ELR (cell line): ENCODE results near the gene EHBP1.
A peak's percentile ranks its signal among the peaks of the same experiment; 100 is the strongest.

ENCODE experiments used
- DNase-seq: peaks from one replicate; pipeline ENCODE4 v3.0.0-alpha.2; 2015; ENCODE audit warnings: low read depth

The EHBP1 gene

DNA sequence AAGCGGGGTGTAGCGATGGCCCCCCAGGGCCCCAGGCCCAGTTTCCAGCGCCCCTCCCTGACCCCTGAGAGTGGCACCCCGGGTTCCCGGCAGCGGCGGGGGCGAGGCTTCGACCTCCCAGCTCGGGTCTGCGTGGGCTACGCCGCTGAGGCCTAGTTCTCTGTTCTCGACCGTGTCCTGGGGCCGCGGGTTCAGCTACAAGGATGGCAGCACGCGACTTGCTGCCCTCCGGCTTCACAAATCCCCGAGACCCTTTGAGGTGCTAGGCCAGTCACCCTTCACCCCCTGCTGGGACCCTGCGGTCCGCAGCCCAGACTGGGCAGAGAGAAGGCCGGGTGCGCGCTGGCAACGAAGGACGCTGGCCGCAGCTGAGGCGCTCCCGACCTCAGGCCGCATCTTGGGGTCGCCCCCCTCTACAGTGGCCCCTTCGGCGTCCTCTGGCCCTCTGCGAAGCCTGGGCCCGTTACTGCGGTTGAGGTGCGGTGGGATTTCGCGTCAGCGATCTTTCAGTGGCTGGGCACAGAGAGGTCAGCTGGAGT lies 346.4 kb downstream of the EHBP1 start:
- no peak for DNase-seq

- no peak for DNase-seq
Observed at GRCh38 chr2:63052411-63053080, 347.0 kb downstream of the EHBP1 start.

- DNase-seq: no peak
Observed at GRCh38 chr2:63053081-63053888, 347.8 kb downstream of the EHBP1 start.

DNA sequence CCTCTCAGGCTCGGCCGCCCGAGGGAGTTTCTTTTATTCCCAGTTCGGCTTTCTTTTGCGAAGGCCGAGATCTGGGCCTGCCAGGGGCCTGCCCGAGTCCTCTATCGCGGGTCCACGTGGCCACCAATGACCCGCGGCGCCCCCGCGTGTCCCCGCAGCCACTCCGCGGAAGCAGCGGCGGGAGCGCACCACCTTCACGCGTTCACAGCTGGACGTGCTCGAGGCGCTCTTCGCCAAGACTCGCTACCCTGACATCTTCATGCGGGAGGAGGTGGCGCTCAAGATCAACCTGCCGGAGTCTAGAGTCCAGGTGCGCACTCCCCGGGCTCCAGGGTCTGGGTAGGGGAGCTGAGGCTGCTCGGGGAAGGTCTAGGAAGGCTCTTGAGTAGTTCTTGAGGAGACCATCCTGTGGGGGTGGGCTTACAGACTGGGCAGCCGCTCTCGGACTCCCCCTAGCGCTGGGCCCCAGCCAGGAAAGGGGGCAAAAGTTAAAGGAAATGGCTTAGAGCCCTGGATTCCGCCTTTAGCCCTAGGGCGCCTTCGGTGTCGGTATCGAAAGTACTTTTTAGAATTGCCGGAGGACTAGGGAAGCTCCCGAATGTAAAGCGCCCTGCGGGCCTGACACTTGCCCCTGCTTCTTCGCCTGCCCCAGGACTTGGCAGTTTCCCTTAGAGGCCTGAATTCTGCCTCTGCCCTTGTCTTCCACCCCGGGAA lies 348.5 kb downstream of the EHBP1 start:
- no peak for DNase-seq

DNA sequence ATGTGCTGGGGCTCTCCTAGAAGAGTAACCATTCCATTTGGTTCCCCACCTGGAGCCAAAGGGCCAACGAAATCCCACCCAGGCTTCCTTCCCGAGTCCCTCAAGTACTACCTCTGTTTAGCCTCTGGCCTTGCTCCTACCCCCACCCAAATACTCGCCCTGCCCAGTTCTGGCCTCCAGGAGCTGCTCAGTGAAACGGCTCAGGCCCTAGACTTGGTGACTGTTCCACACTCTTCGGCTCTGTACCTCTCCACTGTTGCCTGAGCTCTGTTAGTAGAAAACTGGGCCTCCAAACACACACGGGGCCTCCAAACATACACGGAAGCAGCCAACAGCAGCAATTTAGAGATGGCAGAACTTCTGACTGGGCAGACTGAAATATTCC lies 349.3 kb downstream of the EHBP1 start:
- DNase-seq: no peak

DNA sequence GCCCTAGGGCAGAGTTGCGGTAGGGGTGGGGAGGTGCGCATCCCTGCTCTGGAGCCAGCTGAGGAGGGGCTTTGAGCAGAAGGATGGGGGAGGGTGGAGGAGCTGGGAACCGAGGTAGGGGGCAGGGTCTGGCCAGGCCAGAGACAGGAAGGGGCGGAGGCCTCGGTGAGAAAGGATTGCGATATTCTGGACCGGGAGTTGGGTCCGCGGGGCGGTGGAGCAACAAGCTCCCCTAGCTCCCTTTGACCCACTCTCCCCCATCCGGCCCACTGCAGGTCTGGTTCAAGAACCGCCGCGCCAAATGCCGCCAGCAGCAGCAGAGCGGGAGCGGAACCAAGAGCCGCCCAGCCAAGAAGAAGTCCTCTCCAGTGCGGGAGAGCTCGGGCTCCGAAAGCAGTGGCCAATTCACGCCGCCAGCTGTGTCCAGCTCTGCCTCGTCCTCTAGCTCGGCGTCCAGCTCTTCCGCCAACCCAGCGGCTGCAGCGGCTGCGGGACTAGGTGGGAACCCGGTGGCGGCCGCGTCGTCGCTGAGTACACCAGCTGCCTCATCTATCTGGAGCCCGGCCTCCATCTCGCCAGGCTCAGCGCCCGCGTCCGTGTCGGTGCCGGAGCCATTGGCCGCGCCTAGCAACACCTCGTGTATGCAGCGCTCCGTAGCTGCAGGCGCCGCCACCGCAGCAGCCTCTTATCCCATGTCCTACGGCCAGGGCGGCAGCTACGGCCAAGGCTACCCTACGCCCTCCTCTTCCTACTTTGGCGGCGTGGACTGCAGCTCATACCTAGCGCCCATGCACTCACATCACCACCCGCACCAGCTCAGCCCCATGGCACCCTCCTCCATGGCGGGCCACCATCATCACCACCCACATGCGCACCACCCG lies 350.0 kb downstream of the EHBP1 start:
- no peak for DNase-seq

DNA sequence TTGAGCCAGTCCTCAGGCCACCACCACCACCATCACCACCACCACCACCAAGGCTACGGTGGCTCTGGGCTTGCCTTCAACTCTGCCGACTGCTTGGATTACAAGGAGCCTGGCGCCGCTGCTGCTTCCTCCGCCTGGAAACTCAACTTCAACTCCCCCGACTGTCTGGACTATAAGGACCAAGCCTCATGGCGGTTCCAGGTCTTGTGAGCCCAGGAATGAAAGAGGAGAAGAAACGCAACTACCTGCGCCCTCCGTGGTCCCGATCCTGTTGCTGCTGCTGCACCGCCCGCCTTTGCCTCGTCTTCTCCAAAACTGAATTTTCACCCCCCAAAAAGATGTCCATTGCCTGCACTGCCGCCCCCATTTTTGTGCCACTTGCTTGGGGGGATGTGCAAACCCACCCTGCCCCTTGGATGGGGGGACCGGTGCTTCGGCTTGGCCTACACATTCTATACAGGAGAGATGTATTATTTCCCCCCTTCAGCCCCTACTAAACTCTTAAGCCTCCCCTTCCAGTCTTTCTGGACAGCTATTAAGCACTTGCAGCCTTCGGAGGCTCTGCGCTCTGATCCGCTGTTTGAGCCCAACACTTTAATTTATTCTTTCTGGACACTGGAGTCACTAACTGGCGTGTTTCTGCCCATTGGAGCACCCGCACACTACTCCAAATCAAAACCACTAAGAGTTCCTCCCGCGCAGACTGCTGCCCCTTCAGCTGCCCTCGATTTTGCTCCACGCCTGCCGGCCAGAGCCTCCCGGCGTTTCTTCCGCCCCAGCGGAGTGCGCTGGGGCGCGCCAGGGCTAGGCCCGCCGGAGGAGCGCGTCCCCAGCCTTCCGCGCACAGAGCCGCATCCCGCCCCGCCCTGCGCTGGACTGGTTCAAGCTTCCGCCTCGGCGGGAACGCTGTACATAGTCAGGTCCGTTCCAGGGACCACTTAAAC lies 350.9 kb downstream of the EHBP1 start:
- DNase-seq: peak; percentile 46

DNA sequence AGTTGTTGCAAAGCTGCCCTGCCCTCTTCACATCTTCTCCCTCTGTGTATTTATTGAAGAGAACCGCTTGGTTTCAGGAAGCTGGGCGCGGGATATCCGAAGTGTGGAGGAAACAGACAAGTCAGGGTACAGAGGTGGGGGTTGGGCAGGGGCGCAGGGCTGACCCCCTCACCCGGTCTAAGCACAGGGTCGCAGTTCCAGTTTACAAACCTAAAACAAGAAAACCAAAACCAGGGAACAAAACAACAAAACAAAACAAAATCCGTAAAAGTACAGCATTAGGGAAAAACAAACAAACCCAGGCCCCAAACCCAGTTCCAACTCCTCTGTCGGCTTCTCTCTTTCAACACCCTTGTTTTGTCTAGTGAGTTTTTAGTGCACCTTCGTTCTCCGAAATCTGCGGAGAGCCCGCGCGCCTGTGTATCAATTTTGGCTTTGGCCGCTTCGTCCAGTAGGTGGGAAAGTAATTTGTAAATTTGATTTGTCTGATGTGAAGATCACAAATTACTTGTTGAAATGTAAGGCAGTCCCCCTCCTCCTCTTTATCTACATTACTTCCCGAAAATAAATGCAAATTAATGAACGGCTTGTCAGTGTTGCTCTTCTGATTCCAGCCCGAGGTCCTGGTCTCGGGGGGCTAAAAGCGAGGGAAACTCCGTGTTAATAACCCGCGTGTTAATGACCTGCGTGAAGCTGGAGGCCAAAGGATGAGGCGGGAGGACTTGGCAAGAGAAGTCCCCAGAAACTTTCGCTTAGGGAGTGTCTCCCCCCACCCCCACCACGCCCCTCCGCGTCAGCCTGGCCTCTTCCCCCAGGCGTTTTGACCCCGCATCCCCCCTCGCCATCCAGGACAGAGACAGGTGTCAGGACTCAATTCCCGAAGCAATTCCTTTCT lies 352.0 kb downstream of the EHBP1 start:
- DNase-seq: no peak

DNA sequence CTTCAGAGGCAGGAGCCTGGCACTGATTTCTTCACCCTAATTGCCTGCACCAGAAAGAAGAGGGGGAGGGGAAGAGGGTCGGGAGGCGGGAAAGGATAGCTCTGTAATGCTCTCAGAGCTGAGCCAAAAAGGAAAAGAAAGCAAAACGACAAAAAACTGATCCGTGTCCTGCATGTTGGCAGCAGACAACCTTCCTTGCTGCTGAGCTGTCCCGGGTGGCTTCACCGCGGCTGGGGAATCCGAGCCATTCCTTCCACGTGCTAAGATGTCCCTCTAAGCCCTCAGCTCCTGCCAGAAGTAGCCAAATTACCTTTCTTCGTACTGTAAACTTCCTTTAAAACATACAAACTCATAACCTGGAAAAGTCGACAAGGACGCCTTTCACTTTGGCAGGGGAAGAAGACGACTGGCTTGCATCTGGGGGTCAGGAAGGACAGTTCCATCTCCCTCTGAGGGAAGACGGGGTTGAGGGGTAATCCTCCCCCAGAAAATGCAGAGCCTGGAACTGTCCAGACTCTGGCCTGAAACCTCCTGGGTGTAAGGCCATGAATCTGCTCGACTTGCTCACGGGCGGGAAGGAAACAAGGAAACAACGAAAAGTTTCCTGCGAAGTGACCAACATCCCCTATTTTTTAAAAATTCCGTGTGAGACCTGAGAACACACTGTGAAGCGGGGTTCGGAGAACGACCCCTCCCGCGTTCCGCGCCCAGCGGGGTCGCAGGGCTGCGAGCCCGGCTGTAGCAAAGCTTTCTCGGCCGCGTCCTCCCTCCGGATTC lies 352.8 kb downstream of the EHBP1 start:
- peak; percentile 32 for DNase-seq

GRCh38 chr2:63058921-63059792 lies 353.6 kb downstream of the EHBP1 start:
- peak; percentile 14 for DNase-seq

- DNase-seq: peak; percentile 16
Observed at GRCh38 chr2:63059793-63060471, 354.4 kb downstream of the EHBP1 start.

GRCh38 chr2:63060472-63060991 lies 355.0 kb downstream of the EHBP1 start:
- no peak for DNase-seq

GRCh38 chr2:63064197-63064596 lies 358.7 kb downstream of the EHBP1 start:
- DNase-seq: no peak

DNA sequence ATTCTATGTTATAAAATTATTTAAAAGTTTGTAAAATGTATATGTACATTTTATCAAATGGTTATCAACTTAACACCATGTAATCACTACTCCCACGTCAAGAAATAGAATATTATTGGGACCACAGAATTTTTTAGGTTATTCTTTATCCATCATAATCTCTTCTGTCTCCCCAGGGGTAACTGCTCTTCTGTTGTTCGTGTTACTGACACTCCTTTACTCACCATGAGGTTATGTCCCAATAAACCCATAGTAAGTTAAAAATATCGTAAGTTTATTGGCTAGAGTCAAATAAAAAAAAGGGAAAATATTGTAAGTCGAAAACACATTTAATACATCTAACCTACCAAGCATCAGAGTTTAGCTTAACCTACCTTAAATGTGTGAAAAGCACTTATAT lies 359.1 kb downstream of the EHBP1 start:
- no peak for DNase-seq

DNA sequence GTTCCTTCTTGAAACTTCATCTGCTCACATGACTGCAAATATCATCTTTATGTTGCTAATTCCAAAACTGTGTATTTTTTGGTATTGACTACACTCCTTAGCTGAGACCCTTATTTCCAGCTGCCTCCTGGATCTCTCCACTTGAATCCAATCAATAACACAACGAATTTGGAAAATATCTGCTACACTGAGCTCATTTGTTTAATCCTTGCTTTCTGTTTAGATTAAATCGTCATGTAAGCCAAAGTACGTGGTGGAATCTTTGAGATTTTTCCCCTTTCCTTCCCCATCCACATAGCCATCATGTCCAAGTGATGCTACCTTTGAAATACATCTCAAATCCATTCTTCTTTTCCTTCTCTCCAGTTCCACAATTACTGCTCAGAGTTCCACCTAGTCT lies 360.8 kb downstream of the EHBP1 start:
- no peak for DNase-seq

DNA sequence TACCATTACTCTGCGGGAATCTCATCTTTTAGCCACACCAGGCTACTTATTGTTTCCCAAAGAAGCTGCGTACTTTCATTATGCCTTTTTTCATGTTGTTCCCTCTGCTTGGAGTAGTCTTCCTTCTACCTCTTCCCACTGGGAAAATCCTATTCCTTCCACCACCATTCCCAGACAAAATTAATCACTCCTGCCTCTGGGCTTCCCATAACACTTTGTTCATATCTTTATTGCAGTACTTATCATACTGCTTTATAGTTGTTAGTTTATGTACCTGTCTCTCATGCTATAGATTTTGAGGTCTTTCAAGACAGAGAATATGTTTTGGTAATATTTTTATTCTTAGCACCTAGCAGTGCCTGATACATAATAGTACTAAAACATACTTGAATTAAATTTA lies 361.3 kb downstream of the EHBP1 start:
- no peak for DNase-seq

DNA sequence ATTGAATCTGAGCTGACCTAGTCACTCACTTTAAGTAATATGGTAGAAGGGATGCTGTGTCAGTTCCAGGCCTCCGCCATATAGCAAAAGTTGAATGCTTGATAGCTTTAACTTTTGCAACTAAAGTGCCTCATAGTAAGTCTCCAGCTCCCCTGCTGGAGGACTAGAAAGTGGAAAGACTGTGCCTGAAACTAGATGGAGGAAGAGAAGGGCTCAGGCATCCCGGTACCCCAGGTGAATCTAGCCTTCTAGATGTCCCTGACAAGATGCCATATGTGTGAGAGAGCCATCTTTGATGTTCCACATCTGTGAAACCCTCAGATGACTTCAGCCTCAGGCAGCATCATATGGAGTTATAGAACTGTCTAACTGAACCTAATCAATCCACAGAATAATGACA lies 366.2 kb downstream of the EHBP1 start:
- no peak for DNase-seq
